Measurements from ENCODE around the gene CNNM2.
"Not testable (repeated sequence)": the region's sequence is repeated elsewhere in the genome, so short reads cannot be mapped to it uniquely, and the experiment has no call there.

CNNM2 gene

GRCh38 chr10:102967123-102967522 lies 49.0 kb downstream of the CNNM2 start:
- no peak for DNase-seq (ENCODE audit: low read depth in 2 of 2)

- no peak for DNase-seq (ENCODE audit: low read depth in 2 of 2)
These were observed 52.7 kb downstream of the CNNM2 start for GRCh38 chr10:102970562-102971340.

GRCh38 chr10:102975483-102976379 lies 57.6 kb downstream of the CNNM2 start:
- no peak for DNase-seq (ENCODE audit: low read depth in 2 of 2)

GRCh38 chr10:102976380-102976726 lies 58.3 kb downstream of the CNNM2 start:
- DNase-seq (ENCODE audit: low read depth in 2 of 2) = not testable (repeated sequence)

- no peak for DNase-seq (ENCODE audit: low read depth in 2 of 2)
These were observed 64.2 kb downstream of the CNNM2 start for GRCh38 chr10:102982296-102982695.

GRCh38 chr10:102984086-102984485 lies 66.0 kb downstream of the CNNM2 start:
- no peak for DNase-seq (ENCODE audit: low read depth in 2 of 2)

GRCh38 chr10:102985811-102986210 lies 67.7 kb downstream of the CNNM2 start:
- no peak for DNase-seq (ENCODE audit: low read depth in 2 of 2)

GRCh38 chr10:102988404-102989314 lies 70.6 kb downstream of the CNNM2 start:
- DNase-seq (ENCODE audit: low read depth in 2 of 2) = no peak

GRCh38 chr10:102994531-102995295 lies 76.6 kb downstream of the CNNM2 start:
- no peak for DNase-seq (ENCODE audit: low read depth in 2 of 2)

- no peak for DNase-seq (ENCODE audit: low read depth in 2 of 2)
These were observed 78.8 kb downstream of the CNNM2 start for GRCh38 chr10:102996876-102997275.

- no peak for DNase-seq (ENCODE audit: low read depth in 2 of 2)
These were observed 79.9 kb downstream of the CNNM2 start for GRCh38 chr10:102997998-102998397.

- DNase-seq (ENCODE audit: low read depth in 2 of 2) = no peak
These were observed 80.4 kb downstream of the CNNM2 start for GRCh38 chr10:102998399-102998907.

GRCh38 chr10:103000050-103000449 lies 82.0 kb downstream of the CNNM2 start:
- DNase-seq (ENCODE audit: low read depth in 2 of 2) = not testable (repeated sequence)

- DNase-seq (ENCODE audit: low read depth in 2 of 2) = no peak
These were observed 88.9 kb downstream of the CNNM2 start for GRCh38 chr10:103007017-103007416.

GRCh38 chr10:103013416-103013815 lies 95.3 kb downstream of the CNNM2 start:
- DNase-seq (ENCODE audit: low read depth in 2 of 2) = no peak

GRCh38 chr10:103019425-103019824 lies 101.3 kb downstream of the CNNM2 start:
- DNase-seq (ENCODE audit: low read depth in 2 of 2) = no peak

GRCh38 chr10:103021150-103021899 lies 103.2 kb downstream of the CNNM2 start:
- no peak for DNase-seq (ENCODE audit: low read depth in 2 of 2)

- DNase-seq (ENCODE audit: low read depth in 2 of 2) = no peak
These were observed 103.8 kb downstream of the CNNM2 start for GRCh38 chr10:103021900-103022293.

- no peak for DNase-seq (ENCODE audit: low read depth in 2 of 2)
These were observed 107.6 kb downstream of the CNNM2 start for GRCh38 chr10:103025696-103026095.

- no peak for DNase-seq (ENCODE audit: low read depth in 2 of 2)
These were observed 120.5 kb downstream of the CNNM2 start for GRCh38 chr10:103038570-103038969.

Data from fibroblast of skin of left quadriceps (primary cell).